PC-9 (cell line): ENCODE measurements around the gene ZNF540.

Experiments
- CTCF ChIP-seq: fragments of 200-600 bp; sonication (generic); conservative IDR thresholded peaks from 2 replicates; pipeline ENCODE4 v1.6.1; 2017; ENCODE audit warnings: mixed run types, antibody characterized with exemption, mild to moderate bottlenecking, moderate library complexity
- EZH2 ChIP-seq: fragments of 200-600 bp; sonication (generic); IDR thresholded peaks from 2 replicates; pipeline ENCODE4 v1.8.0; 2017; ENCODE audit warnings: antibody characterized with exemption, low read depth

GRCh38 chr19:37564624-37565369, 29.9 kb upstream of the ZNF540 start:
- TF ChIP-seq EZH2 (no peak), CTCF (no peak)
